IMR-90 (cell line): ENCODE results near the gene POR. TPM values are rescaled to one million over a fixed set of nuclear protein-coding genes. Genes with fewer than 3 reads are reported as not detected.

ENCODE experiments used
- ATAC-seq: fragments of 200-7000 bp; cut with Tn5 transposase; 2 replicates; pipeline ENCODE4 v1.9.1; 2020; ENCODE audit warnings: low read depth, mild to moderate bottlenecking, moderate library complexity
- BruUV-seq: library from RNA; stranded (reverse); fragments of 400-500 nt; replicated peaks from 2 replicates; lab custom pipeline; 2021; lab: Mats Ljungman, UMichigan
- CTCF ChIA-PET: fragments of 300-600 bp; formaldehyde crosslinking; extraction: SDS; loops from one replicate; lab custom pipeline; 2021; ENCODE audit warnings: antibody characterized with exemption; lab: Yijun Ruan, JAX
- POLR2A ChIA-PET: fragments of 300-600 bp; sonication (Branson Sonifier 250); formaldehyde crosslinking; loops from one replicate; lab custom pipeline; 2022; ENCODE audit warnings: antibody characterized with exemption; ENCODE audit not compliant: unreplicated experiment; lab: Charles Lee
- DNase-seq: peaks from one replicate; pipeline ENCODE4 v3.0.0; 2013
- H2AFZ ChIP-seq: replicated peaks from 2 replicates; pipeline ENCODE3; 2013; ENCODE audit warnings: low read length, mild to moderate bottlenecking; ENCODE audit not compliant: poor library complexity
- H2AK5ac ChIP-seq: 2 replicates; pipeline ENCODE4 v1.6.1; 2013; ENCODE audit warnings: low read depth, low read length, inconsistent platforms
- H2AK9ac ChIP-seq: replicated peaks from 2 replicates; pipeline ENCODE3; 2013; ENCODE audit warnings: mild to moderate bottlenecking, low read depth, low read length, moderate library complexity; ENCODE audit not compliant: poor library complexity
- H2BK120ac ChIP-seq: 2 replicates; pipeline ENCODE4 v1.6.1; 2013; ENCODE audit warnings: low read depth, low read length, inconsistent platforms
- H2BK15ac ChIP-seq: 3 replicates; pipeline ENCODE4 v1.6.1; 2013; ENCODE audit warnings: low read depth, low read length, inconsistent platforms
- H2BK20ac ChIP-seq: 2 replicates; pipeline ENCODE4 v1.6.1; 2013; ENCODE audit warnings: low read depth, mild to moderate bottlenecking, inconsistent platforms, low read length, moderate library complexity
- H2BK5ac ChIP-seq: 2 replicates; pipeline ENCODE4 v1.6.1; 2013; ENCODE audit warnings: mild to moderate bottlenecking, low read depth, low read length, inconsistent platforms; ENCODE audit not compliant: poor library complexity, severe bottlenecking
- H3K14ac ChIP-seq: replicated peaks from 2 replicates; pipeline ENCODE4 v1.6.1; 2013; ENCODE audit warnings: low read depth, low read length, inconsistent platforms
- H3K18ac ChIP-seq: 2 replicates; pipeline ENCODE4 v1.6.1; 2013; ENCODE audit warnings: low read depth, low read length, control low read depth
- H3K23ac ChIP-seq: 2 replicates; pipeline ENCODE4 v1.6.1; 2013; ENCODE audit warnings: low read depth, low read length, inconsistent platforms
- H3K27ac ChIP-seq: 2 replicates; pipeline ENCODE4 v1.5.1; 2013; ENCODE audit warnings: mild to moderate bottlenecking, control low read depth, low read length; ENCODE audit not compliant: insufficient read depth
- H3K27me3 ChIP-seq: 2 replicates; pipeline ENCODE4 v1.6.1; 2013; ENCODE audit warnings: low read length; ENCODE audit not compliant: control insufficient read depth, insufficient read depth
- H3K36me3 ChIP-seq: 2 replicates; pipeline ENCODE4 v1.6.1; 2013; ENCODE audit warnings: low read length, mixed read lengths; ENCODE audit not compliant: control insufficient read depth, insufficient read depth
- H3K4ac ChIP-seq: 2 replicates; pipeline ENCODE4 v1.6.1; 2013; ENCODE audit warnings: low read depth, low read length, inconsistent platforms
- H3K4me1 ChIP-seq: 2 replicates; pipeline ENCODE4 v1.6.1; 2013; ENCODE audit warnings: low read length, mixed read lengths; ENCODE audit not compliant: control insufficient read depth, insufficient read depth
- H3K4me2 ChIP-seq: 2 replicates; pipeline ENCODE4 v1.6.1; 2013; ENCODE audit warnings: low read depth, mild to moderate bottlenecking, control low read depth, low read length, moderate library complexity
- H3K4me3 ChIP-seq: 2 replicates; pipeline ENCODE4 v1.5.1; 2013; ENCODE audit warnings: low read depth, mild to moderate bottlenecking, control low read depth, low read length, moderate library complexity; ENCODE audit not compliant: insufficient read depth
- H3K56ac ChIP-seq: 2 replicates; pipeline ENCODE4 v1.6.1; 2013; ENCODE audit warnings: low read length, inconsistent platforms; ENCODE audit not compliant: insufficient read depth; ENCODE audit errors: extremely low read depth
- H3K79me1 ChIP-seq, 2 experiments: 2 replicates each; pipeline ENCODE4 v1.6.1; 2013; ENCODE audit warnings: low read length in 2 of 2, inconsistent platforms in 1 of 2, low read depth in 1 of 2
- H3K9ac ChIP-seq: 2 replicates; pipeline ENCODE4 v1.6.1; 2013; ENCODE audit warnings: low read depth, low read length, control low read depth
- H3K9me1 ChIP-seq: 2 replicates; pipeline ENCODE4 v1.6.1; 2013; ENCODE audit warnings: low read length, inconsistent platforms; ENCODE audit not compliant: insufficient read depth
- H3K9me3 ChIP-seq: 2 replicates; pipeline ENCODE4 v1.6.1; 2013; ENCODE audit warnings: low read length; ENCODE audit not compliant: control insufficient read depth, insufficient read depth
- H4K20me1 ChIP-seq: 2 replicates; pipeline ENCODE4 v1.6.1; 2013; ENCODE audit warnings: low read length, inconsistent platforms; ENCODE audit not compliant: insufficient read depth
- H4K5ac ChIP-seq: 2 replicates; pipeline ENCODE4 v1.6.1; 2013; ENCODE audit warnings: mild to moderate bottlenecking, low read depth, low read length, control low read depth
- H4K8ac ChIP-seq, 2 experiments: 2 replicates each; pipeline ENCODE4 v1.6.1; 2013; ENCODE audit warnings: low read depth in 2 of 2, low read length in 2 of 2, control low read depth in 1 of 2, inconsistent platforms in 1 of 2
- H4K91ac ChIP-seq: 2 replicates; pipeline ENCODE4 v1.6.1; 2013; ENCODE audit warnings: low read depth, low read length, inconsistent platforms; ENCODE audit not compliant: insufficient read depth
- CEBPB ChIP-seq: IDR thresholded peaks from 2 replicates; pipeline ENCODE4 v1.6.1; 2012; ENCODE audit warnings: low read depth, low read length, improper control_type of control experiment
- MAZ ChIP-seq: IDR thresholded peaks from 2 replicates; pipeline ENCODE4 v1.6.1; 2012; ENCODE audit warnings: low read depth, mild to moderate bottlenecking, low read length, improper control_type of control experiment, moderate library complexity, borderline replicate concordance
- MXI1 ChIP-seq: IDR thresholded peaks from 2 replicates; pipeline ENCODE4 v1.6.1; 2012; ENCODE audit warnings: low read depth, mild to moderate bottlenecking, low read length, moderate library complexity, borderline replicate concordance
- NFE2L2 ChIP-seq: fragments of 150-350 bp; IDR thresholded peaks from 2 replicates; pipeline ENCODE4 v1.6.1; 2016; ENCODE audit warnings: low read depth, mild to moderate bottlenecking, low read length
- RCOR1 ChIP-seq: IDR thresholded peaks from 2 replicates; pipeline ENCODE4 v1.6.1; 2012; ENCODE audit warnings: mild to moderate bottlenecking, low read length, improper control_type of control experiment; ENCODE audit not compliant: insufficient replicate concordance
- WGBS, 2 experiments: methylation state at CpG; one replicate each; pipeline versions ENCODE4 v1.1.5 to v1.1.7; 2013; ENCODE audit warnings: missing lambda C conversion rate in 2 of 2; ENCODE audit not compliant: insufficient read length in 1 of 2; ENCODE audit errors: extremely low coverage in 2 of 2; 5-methylcytosine and 5-hydroxymethylcytosine counted together
- dilution Hi-C: fragments of 300-500 bp; cut with HindIII; formaldehyde crosslinking; loops from one replicate; pipeline ENCODE4 v1.14.3; 2018; ENCODE audit warnings: low sequenced_read_pairs; ENCODE audit not compliant: unreplicated experiment
- in situ Hi-C: fragments of 300-500 bp; cut with MboI; formaldehyde crosslinking; loops from 3 replicates; pipeline ENCODE4 v1.14.3; 2019; ENCODE audit warnings: low sequenced_read_pairs, inconsistent platforms, mixed read lengths
- intact Hi-C: fragments of 100-400 bp; cut with micrococcal nuclease; formaldehyde crosslinking; loops from 2 replicates; pipeline ENCODE4 v1.10.0; 2022
- polyA plus RNA-seq, 3 experiments: library from polyadenylated mRNA; depleted of rRNA; stranded (reverse); fragments of >200 nt; gene quantifications; 2 replicates each; pipeline ENCODE4 v1.2.3, GENCODE V29; 2012; ENCODE audit warnings: low replicate concordance in 1 of 3
- total RNA-seq: library from RNA; depleted of rRNA; stranded (reverse); fragments of >200 nt; gene quantifications from 2 replicates; pipeline ENCODE4 v1.2.3, GENCODE V29; 2012
- TF ChIP-seq, protein P1 (sequence below): fragments of 150-350 bp; IDR thresholded peaks from 2 replicates; pipeline ENCODE4 v1.6.1; 2016; ENCODE audit warnings: low read depth, mild to moderate bottlenecking, low read length, moderate library complexity, borderline replicate concordance
- TF ChIP-seq, protein P2 (sequence below): conservative IDR thresholded peaks from 2 replicates; pipeline ENCODE4 v1.5.1; 2012; ENCODE audit warnings: mild to moderate bottlenecking, low read depth, low read length, improper control_type of control experiment

POR gene
- total and polyA plus RNA-seq, 2 of the 4 experiments (the other 2 are of a cell fraction) = 25.5 to 42.2 TPM

DNA sequence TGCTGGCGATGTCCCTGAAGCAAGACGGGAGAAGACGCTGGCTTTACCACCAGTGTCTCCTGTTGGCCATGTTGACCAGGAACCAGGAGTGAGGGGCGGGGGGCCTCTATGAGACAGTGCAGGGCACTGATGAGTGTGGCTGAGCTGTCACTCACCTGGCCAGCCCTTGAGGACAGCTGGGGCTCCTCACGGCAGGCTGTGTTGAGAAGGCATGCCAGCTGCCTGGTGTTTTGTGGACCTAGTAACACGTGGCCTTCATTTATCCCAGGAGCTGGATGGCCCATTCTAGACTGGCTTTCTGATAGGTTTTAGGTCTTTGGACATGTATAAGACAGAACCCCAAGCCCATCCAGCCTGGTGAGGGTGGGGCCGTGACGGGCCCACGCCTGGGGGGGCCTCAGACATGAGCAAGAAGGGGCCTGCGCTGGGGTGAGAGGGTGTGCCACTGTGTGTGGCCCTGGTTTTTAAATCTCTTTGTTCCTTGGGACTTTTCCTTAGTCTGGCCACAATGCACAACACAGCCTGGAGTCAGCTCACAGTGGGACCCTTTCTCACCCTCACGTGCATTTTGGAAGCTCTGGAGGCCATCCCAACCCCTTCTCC lies 25.6 kb upstream of the POR start:
- no peak overlapping the region for H2BK15ac ChIP-seq
- intact Hi-C loops = no loop called here
- peaks cover 34% of the 10 kb centered on the region for H3K36me3 ChIP-seq
- H2AK9ac ChIP-seq = no peak overlapping the region
- no peak overlapping the region for H3K23ac ChIP-seq
- H3K18ac ChIP-seq = no peak overlapping the region
- peaks cover under 1% of the 10 kb centered on the region; the same call in 1 of the 2 replicates for H4K20me1 ChIP-seq
- H3K4me3 ChIP-seq = no peak overlapping the region
- H4K8ac ChIP-seq = no peak overlapping the region
- no peak overlapping the region for H3K4me2 ChIP-seq
- no peak overlapping the region for H2BK5ac ChIP-seq
- no peak overlapping the region for H3K9ac ChIP-seq
- DNase-seq (no peak), ATAC-seq (no peak)
- dilution Hi-C loops = no loop called here
- H3K79me1 ChIP-seq = peaks cover 0 to 12% of the 10 kb centered on the region in 2 experiments; a peak in 1 of 4 replicates
- no peak overlapping the region for H3K4ac ChIP-seq
- no peaks in the 10 kb centered on the region for H3K9me3 ChIP-seq
- no peak overlapping the region for H3K14ac ChIP-seq
- peaks cover 6% of the 10 kb centered on the region; the same call in 1 of the 2 replicates for H3K4me1 ChIP-seq
- H2BK120ac ChIP-seq = no peak overlapping the region
- H4K5ac ChIP-seq = no peak overlapping the region
- no peak overlapping the region for H2BK20ac ChIP-seq
- POLR2A ChIA-PET = no interaction called here
- no peak overlapping the region for H3K27ac ChIP-seq
- TF ChIP-seq MAZ = no peak
- no peak for TF ChIP-seq RCOR1
- no peak for TF ChIP-seq NFE2L2
- TF ChIP-seq, protein P1, sequence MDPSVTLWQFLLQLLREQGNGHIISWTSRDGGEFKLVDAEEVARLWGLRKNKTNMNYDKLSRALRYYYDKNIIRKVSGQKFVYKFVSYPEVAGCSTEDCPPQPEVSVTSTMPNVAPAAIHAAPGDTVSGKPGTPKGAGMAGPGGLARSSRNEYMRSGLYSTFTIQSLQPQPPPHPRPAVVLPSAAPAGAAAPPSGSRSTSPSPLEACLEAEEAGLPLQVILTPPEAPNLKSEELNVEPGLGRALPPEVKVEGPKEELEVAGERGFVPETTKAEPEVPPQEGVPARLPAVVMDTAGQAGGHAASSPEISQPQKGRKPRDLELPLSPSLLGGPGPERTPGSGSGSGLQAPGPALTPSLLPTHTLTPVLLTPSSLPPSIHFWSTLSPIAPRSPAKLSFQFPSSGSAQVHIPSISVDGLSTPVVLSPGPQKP = no peak
- TF ChIP-seq, protein P2, sequence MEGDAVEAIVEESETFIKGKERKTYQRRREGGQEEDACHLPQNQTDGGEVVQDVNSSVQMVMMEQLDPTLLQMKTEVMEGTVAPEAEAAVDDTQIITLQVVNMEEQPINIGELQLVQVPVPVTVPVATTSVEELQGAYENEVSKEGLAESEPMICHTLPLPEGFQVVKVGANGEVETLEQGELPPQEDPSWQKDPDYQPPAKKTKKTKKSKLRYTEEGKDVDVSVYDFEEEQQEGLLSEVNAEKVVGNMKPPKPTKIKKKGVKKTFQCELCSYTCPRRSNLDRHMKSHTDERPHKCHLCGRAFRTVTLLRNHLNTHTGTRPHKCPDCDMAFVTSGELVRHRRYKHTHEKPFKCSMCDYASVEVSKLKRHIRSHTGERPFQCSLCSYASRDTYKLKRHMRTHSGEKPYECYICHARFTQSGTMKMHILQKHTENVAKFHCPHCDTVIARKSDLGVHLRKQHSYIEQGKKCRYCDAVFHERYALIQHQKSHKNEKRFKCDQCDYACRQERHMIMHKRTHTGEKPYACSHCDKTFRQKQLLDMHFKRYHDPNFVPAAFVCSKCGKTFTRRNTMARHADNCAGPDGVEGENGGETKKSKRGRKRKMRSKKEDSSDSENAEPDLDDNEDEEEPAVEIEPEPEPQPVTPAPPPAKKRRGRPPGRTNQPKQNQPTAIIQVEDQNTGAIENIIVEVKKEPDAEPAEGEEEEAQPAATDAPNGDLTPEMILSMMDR = no peak
- TF ChIP-seq MXI1 = no peak
- no peak for TF ChIP-seq CEBPB
- WGBS, 2 experiments = 83% methylated on average over 1 of the region's 11 CpGs; no CpG with 5 or more reads in 1 of the 2 experiments
- H3K9me1 ChIP-seq = peaks cover 10% of the 10 kb centered on the region
- H3K56ac ChIP-seq = no peak overlapping the region
- H4K91ac ChIP-seq = no peak overlapping the region
- peak overlapping the region; percentile 58 for H2AFZ ChIP-seq
- H3K27me3 ChIP-seq = no peaks in the 10 kb centered on the region
- no TSS peak for BruUV-seq
- H2AK5ac ChIP-seq = no peak overlapping the region
- CTCF ChIA-PET = no interaction called here
- in situ Hi-C loops = no loop called here
